ENCODE results near the gene CACNA1S. TPM values are rescaled to one million over a fixed set of nuclear protein-coding genes. Genes with fewer than 3 reads are reported as not detected.

CACNA1S gene
- total and polyA plus RNA-seq, 2 donors (not counting 1 experiment from before 2014, with no cell fraction given) = not detected

- H3K27ac ChIP-seq (ENCODE audit: low read length in 2 of 2) = no peak overlapping the region
Observed at GRCh38 chr1:201053155-201053860, 58.9 kb downstream of the CACNA1S start.

DNA sequence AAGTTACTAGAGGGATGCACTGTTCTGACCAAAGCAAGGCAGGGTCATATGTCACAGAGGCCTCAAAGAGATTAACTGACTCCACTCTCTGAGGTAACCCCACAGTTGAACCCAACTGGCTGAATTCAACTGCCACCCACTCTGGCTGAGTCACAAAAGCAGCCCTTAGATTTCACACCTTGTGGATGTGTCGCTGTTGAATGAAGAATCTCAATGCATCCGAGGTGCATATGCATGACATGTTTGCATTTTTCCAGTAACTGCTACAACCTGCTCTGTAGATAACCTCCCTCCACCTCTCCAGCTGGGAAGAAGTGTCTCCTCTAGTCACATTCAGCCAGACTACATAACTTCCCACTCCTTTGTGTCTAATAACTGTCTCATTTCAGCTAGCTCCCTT lies 60.8 kb downstream of the CACNA1S start:
- no peak overlapping the region for H3K4me3 Mint-ChIP-seq
- TF ChIP-seq EZH2 (IDR thresholded peaks at IDR 0.05; ENCODE audit: borderline replicate concordance, insufficient read depth, low read depth, low read length, poor library complexity, severe bottlenecking) = no peak
- TF ChIP-seq, protein P1, sequence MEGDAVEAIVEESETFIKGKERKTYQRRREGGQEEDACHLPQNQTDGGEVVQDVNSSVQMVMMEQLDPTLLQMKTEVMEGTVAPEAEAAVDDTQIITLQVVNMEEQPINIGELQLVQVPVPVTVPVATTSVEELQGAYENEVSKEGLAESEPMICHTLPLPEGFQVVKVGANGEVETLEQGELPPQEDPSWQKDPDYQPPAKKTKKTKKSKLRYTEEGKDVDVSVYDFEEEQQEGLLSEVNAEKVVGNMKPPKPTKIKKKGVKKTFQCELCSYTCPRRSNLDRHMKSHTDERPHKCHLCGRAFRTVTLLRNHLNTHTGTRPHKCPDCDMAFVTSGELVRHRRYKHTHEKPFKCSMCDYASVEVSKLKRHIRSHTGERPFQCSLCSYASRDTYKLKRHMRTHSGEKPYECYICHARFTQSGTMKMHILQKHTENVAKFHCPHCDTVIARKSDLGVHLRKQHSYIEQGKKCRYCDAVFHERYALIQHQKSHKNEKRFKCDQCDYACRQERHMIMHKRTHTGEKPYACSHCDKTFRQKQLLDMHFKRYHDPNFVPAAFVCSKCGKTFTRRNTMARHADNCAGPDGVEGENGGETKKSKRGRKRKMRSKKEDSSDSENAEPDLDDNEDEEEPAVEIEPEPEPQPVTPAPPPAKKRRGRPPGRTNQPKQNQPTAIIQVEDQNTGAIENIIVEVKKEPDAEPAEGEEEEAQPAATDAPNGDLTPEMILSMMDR (IDR thresholded peaks at IDR 0.05) = no peak
- no peak overlapping the region for H3K27ac Mint-ChIP-seq
- Histone ChIP-seq H3K4me1 (ENCODE audit: control insufficient read depth in 2 of 2, insufficient read depth in 2 of 2, low read length in 2 of 2) (peaks cover 24 to 57% of the 10 kb centered on the region in 2 donors), H3K79me2 (ENCODE audit: control insufficient read depth, insufficient read depth, low read length) (no peaks in the 10 kb centered on the region), H3K27ac (ENCODE audit: low read length in 2 of 2) (no peak overlapping the region), H3K4me3 (ENCODE audit: control extremely low read depth in 1 of 5, extremely low read depth in 1 of 5, insufficient read depth in 1 of 5, low read depth in 2 of 5, low read length in 4 of 5) (no peak overlapping the region), H3K36me3 (replicated peaks in 1 of 2; ENCODE audit: control extremely low read depth in 1 of 2, control insufficient read depth in 1 of 2, extremely low read depth in 1 of 2, insufficient read depth in 2 of 2, low read length in 1 of 2) (no peaks in the 10 kb centered on the region), H3K9ac (ENCODE audit: low read length) (no peak overlapping the region), H3K27me3 (replicated peaks in 1 of 4; ENCODE audit: control extremely low read depth in 1 of 4, control insufficient read depth in 3 of 4, insufficient read depth in 4 of 4, low read length in 3 of 4) (peaks cover 0 to 5% (median 1%) of the 10 kb centered on the region in 4 experiments), H3K9me3 (ENCODE audit: control extremely low read depth in 1 of 3, control insufficient read depth in 2 of 3, insufficient read depth in 1 of 3, low read length in 2 of 3) (no peaks in the 10 kb centered on the region), H3K4me2 (replicated peaks; ENCODE audit: low read depth, low read length, poor library complexity, severe bottlenecking) (no peak overlapping the region), H4K20me1 (ENCODE audit: control insufficient read depth, insufficient read depth, low read length, poor library complexity, severe bottlenecking) (no peaks in the 10 kb centered on the region), H2AFZ (ENCODE audit: insufficient read depth, low read depth, low read length, poor library complexity, severe bottlenecking) (no peak overlapping the region)
- WGBS (ENCODE audit: insufficient coverage) = 80% methylated on average over 2 of the region's 2 CpGs
- H3K27me3 Mint-ChIP-seq = no peaks in the 10 kb centered on the region
- H3K4me1 Mint-ChIP-seq = peaks cover 48% of the 10 kb centered on the region
- no peak for DNase-seq
- intact Hi-C loops (cut with micrococcal nuclease) = no loop called here
- CTCF ChIA-PET = interaction anchor here (0.6 to 15.0 kb wide), 5 partner anchors 9 to 200 kb away, joined by 3 to 303 read pairs (median 5); no protein-coding TSS in a partner anchor
- ATAC-seq (ENCODE audit: low read depth) = no peak
- no peaks in the 10 kb centered on the region for H3K9me3 Mint-ChIP-seq (ENCODE audit: insufficient read depth)
- POLR2A ChIA-PET = no interaction called here

More at GRCh38 chr1:201053155-201053860, 58.9 kb downstream of the CACNA1S start:
- H3K79me2 ChIP-seq (ENCODE audit: control insufficient read depth, insufficient read depth, low read length) = no peaks in the 10 kb centered on the region
- no peak overlapping the region for H3K4me3 ChIP-seq (ENCODE audit: control extremely low read depth in 1 of 5, extremely low read depth in 1 of 5, insufficient read depth in 1 of 5, low read depth in 2 of 5, low read length in 4 of 5)
- H3K9me3 ChIP-seq (ENCODE audit: control extremely low read depth in 1 of 3, control insufficient read depth in 2 of 3, insufficient read depth in 1 of 3, low read length in 2 of 3) = no peaks in the 10 kb centered on the region
- Mint-ChIP-seq H3K27ac (no peak overlapping the region), H3K4me3 (no peak overlapping the region), H3K9me3 (ENCODE audit: insufficient read depth) (no peaks in the 10 kb centered on the region), H3K27me3 (no peaks in the 10 kb centered on the region), H3K4me1 (peaks cover 65% of the 10 kb centered on the region)
- intact Hi-C loops (cut with micrococcal nuclease) = no loop called here
- TF ChIP-seq, protein P1 (IDR thresholded peaks at IDR 0.05) = no peak
- no peak for TF ChIP-seq EZH2 (IDR thresholded peaks at IDR 0.05; ENCODE audit: borderline replicate concordance, insufficient read depth, low read depth, low read length, poor library complexity, severe bottlenecking)
- peaks cover 32 to 74% of the 10 kb centered on the region in 2 donors for H3K4me1 ChIP-seq (ENCODE audit: control insufficient read depth in 2 of 2, insufficient read depth in 2 of 2, low read length in 2 of 2)
- H3K9ac ChIP-seq (ENCODE audit: low read length) = no peak overlapping the region
- H3K36me3 ChIP-seq (replicated peaks in 1 of 2; ENCODE audit: control extremely low read depth in 1 of 2, control insufficient read depth in 1 of 2, extremely low read depth in 1 of 2, insufficient read depth in 2 of 2, low read length in 1 of 2) = no peaks in the 10 kb centered on the region
- 73% methylated on average over 22 of the region's 22 CpGs for WGBS (ENCODE audit: insufficient coverage)
- peak; percentile 65 for ATAC-seq (ENCODE audit: low read depth)
- no peak for DNase-seq
- H3K27me3 ChIP-seq (replicated peaks in 1 of 4; ENCODE audit: control extremely low read depth in 1 of 4, control insufficient read depth in 3 of 4, insufficient read depth in 4 of 4, low read length in 3 of 4) = peaks cover 0 to 2% (median 0%) of the 10 kb centered on the region in 4 experiments
- ChIA-PET POLR2A (no interaction called here), CTCF (interaction anchor here (0.8 to 1.1 kb wide), 2 partner anchors 17 to 82 kb away, joined by 3 read pairs; no protein-coding TSS in a partner anchor)
- no peak overlapping the region for H3K4me2 ChIP-seq (replicated peaks; ENCODE audit: low read depth, low read length, poor library complexity, severe bottlenecking)
- no peak overlapping the region for H2AFZ ChIP-seq (ENCODE audit: insufficient read depth, low read depth, low read length, poor library complexity, severe bottlenecking)
- no peaks in the 10 kb centered on the region for H4K20me1 ChIP-seq (ENCODE audit: control insufficient read depth, insufficient read depth, low read length, poor library complexity, severe bottlenecking)

Measured in B cell (primary cell).